GM15510 (cell line): ENCODE results near the gene MGAT4C.

ENCODE experiments used
- POLR2A ChIP-seq: IDR thresholded peaks from 3 replicates; pipeline ENCODE4 v1.6.1; 2011; ENCODE audit warnings: borderline replicate concordance; ENCODE audit not compliant: insufficient read length; ENCODE audit errors: extremely low read depth

MGAT4C gene

GRCh38 chr12:85955127-85955526, 301.1 kb downstream of the MGAT4C start:
- no peak for TF ChIP-seq POLR2A

GRCh38 chr12:85951823-85952222, 304.4 kb downstream of the MGAT4C start:
- TF ChIP-seq POLR2A, result no peak

- no peak for TF ChIP-seq POLR2A
These were observed 306.9 kb downstream of the MGAT4C start for GRCh38 chr12:85949253-85949652.

GRCh38 chr12:85948340-85948739, 307.9 kb downstream of the MGAT4C start:
- no peak for TF ChIP-seq POLR2A

- no peak for TF ChIP-seq POLR2A
These were observed 308.9 kb downstream of the MGAT4C start for GRCh38 chr12:85947286-85947685.

- TF ChIP-seq POLR2A, result no peak
These were observed 309.8 kb downstream of the MGAT4C start for GRCh38 chr12:85946375-85946774.

- no peak for TF ChIP-seq POLR2A
These were observed 329.0 kb downstream of the MGAT4C start for GRCh38 chr12:85927166-85927565.

- no peak for TF ChIP-seq POLR2A
These were observed 332.3 kb downstream of the MGAT4C start for GRCh38 chr12:85923767-85924331.

GRCh38 chr12:85920324-85920947, 335.8 kb downstream of the MGAT4C start:
- no peak for TF ChIP-seq POLR2A
